Thyroid gland (tissue), 4 donors: ENCODE data around the gene SLC29A4. TPM values are rescaled to one million over a fixed set of nuclear protein-coding genes. Genes with fewer than 3 reads are reported as not detected.
"Not testable (repeated sequence)": the region's sequence is repeated elsewhere in the genome, so short reads cannot be mapped to it uniquely, and the experiment has no call there.

Experiments
- DNase-seq, 2 donors: peaks; one replicate each; pipeline ENCODE4 v3.0.0-alpha.2; 2019
- H3K27ac ChIP-seq, 3 donors: fragments of 200-600 bp; sonication (generic); 1 replicate in 2 of 3; 2 replicates in 1 of 3; pipeline ENCODE4 v1.5.1; 2016 to 2019; ENCODE audit warnings: mild to moderate bottlenecking in 1 of 3, moderate library complexity in 1 of 3
- H3K27me3 ChIP-seq: fragments of 200-600 bp; sonication (generic); one replicate; pipeline ENCODE4 v1.5.1; 2019
- H3K36me3 ChIP-seq, 2 donors: fragments of 200-600 bp; sonication (generic); one replicate each; pipeline ENCODE4 v1.5.1; 2016 to 2019
- H3K4me1 ChIP-seq, 2 donors: fragments of 200-600 bp; sonication (generic); one replicate each; pipeline ENCODE4 v1.5.1; 2017 to 2019
- H3K4me3 ChIP-seq, 3 donors: fragments of 200-600 bp; sonication (generic); replicated peaks in 1 of 3; 1 replicate in 2 of 3; 2 replicates in 1 of 3; pipeline ENCODE4 v1.5.1; 2016; ENCODE audit warnings: mild to moderate bottlenecking in 1 of 3
- H3K9me3 ChIP-seq: fragments of 200-600 bp; sonication (generic); one replicate; pipeline ENCODE4 v1.5.1; 2017
- POLR2A ChIP-seq, 2 donors: fragments of 450-650 bp; IDR thresholded peaks; one replicate each; pipeline ENCODE4 v1.6.1; 2017; ENCODE audit warnings: antibody characterized with exemption in 2 of 2, mild to moderate bottlenecking in 2 of 2, moderate library complexity in 1 of 2
- WGBS, 2 donors: methylation state at CpG; one replicate each; pipeline ENCODE4 v1.1.5; 2017; 5-methylcytosine and 5-hydroxymethylcytosine counted together
- intact Hi-C: fragments of 100-400 bp; cut with DNase I; formaldehyde crosslinking; loops from one replicate; pipeline ENCODE4 v1.15.1; 2023
- total RNA-seq, 4 donors: library from RNA; depleted of rRNA; stranded (reverse); fragments of >200 nt; gene quantifications; one replicate each; pipeline ENCODE4 v1.2.3, GENCODE V29; 2016
- TF ChIP-seq, protein P1 (sequence below), 6 experiments: fragments of 200-600 bp in 3 of 6; fragments of 450-650 bp in 3 of 6; sonication (generic) in 3 of 6; IDR thresholded peaks; one replicate each; pipeline ENCODE4 v1.5.1; 2016 to 2019; ENCODE audit warnings: antibody characterized with exemption in 6 of 6, mild to moderate bottlenecking in 2 of 6, inconsistent platforms in 1 of 6, moderate library complexity in 1 of 6

The SLC29A4 gene
- total RNA-seq, 4 donors from 2014 or later: 8.5 to 23.2 (median 14.4) TPM

- no peak for DNase-seq
- intact Hi-C loops: no loop called here
- H3K27me3 ChIP-seq: no peaks in the 10 kb centered on the region
- no peak overlapping the region for H3K4me3 ChIP-seq
- H3K4me1 ChIP-seq: no peaks in the 10 kb centered on the region
- peaks cover 43 to 65% of the 10 kb centered on the region in 2 donors for H3K36me3 ChIP-seq
- H3K27ac ChIP-seq: no peak overlapping the region
- TF ChIP-seq, protein P1, sequence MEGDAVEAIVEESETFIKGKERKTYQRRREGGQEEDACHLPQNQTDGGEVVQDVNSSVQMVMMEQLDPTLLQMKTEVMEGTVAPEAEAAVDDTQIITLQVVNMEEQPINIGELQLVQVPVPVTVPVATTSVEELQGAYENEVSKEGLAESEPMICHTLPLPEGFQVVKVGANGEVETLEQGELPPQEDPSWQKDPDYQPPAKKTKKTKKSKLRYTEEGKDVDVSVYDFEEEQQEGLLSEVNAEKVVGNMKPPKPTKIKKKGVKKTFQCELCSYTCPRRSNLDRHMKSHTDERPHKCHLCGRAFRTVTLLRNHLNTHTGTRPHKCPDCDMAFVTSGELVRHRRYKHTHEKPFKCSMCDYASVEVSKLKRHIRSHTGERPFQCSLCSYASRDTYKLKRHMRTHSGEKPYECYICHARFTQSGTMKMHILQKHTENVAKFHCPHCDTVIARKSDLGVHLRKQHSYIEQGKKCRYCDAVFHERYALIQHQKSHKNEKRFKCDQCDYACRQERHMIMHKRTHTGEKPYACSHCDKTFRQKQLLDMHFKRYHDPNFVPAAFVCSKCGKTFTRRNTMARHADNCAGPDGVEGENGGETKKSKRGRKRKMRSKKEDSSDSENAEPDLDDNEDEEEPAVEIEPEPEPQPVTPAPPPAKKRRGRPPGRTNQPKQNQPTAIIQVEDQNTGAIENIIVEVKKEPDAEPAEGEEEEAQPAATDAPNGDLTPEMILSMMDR (IDR thresholded peaks at IDR 0.05): no peak
- TF ChIP-seq POLR2A (IDR thresholded peaks at IDR 0.05): no peak
- WGBS, 2 donors: 85 to 88% methylated on average over 15 to 28 of the region's 29 CpGs
- no peaks in the 10 kb centered on the region for H3K9me3 ChIP-seq
These were observed 40.1 kb downstream of the SLC29A4 start for GRCh38 chr7:5322621-5323410.

- H3K4me1 ChIP-seq, DNase-seq, H3K27ac ChIP-seq, H3K4me3 ChIP-seq, H3K27me3 ChIP-seq, intact Hi-C loops, H3K9me3 ChIP-seq: not testable (repeated sequence)
- peaks cover 34 to 58% of the 10 kb centered on the region in 2 donors for H3K36me3 ChIP-seq
- 97% methylated on average over 29 to 30 of the region's 31 CpGs for WGBS, 2 donors
These were observed 41.3 kb downstream of the SLC29A4 start for GRCh38 chr7:5323800-5324781.

- Histone ChIP-seq H3K4me3 (no peak overlapping the region), H3K4me1 (no peaks in the 10 kb centered on the region), H3K36me3 (peaks cover 27 to 52% of the 10 kb centered on the region in 2 donors), H3K9me3 (no peaks in the 10 kb centered on the region), H3K27me3 (no peaks in the 10 kb centered on the region), H3K27ac (no peak overlapping the region)
- WGBS, 2 donors: 93 to 96% methylated on average over 10 of the region's 10 CpGs
- TF ChIP-seq, protein P1 (IDR thresholded peaks at IDR 0.05): no peak
- intact Hi-C loops: no loop called here
- no peak for DNase-seq
These were observed 42.2 kb downstream of the SLC29A4 start for GRCh38 chr7:5324961-5325360.

GRCh38 chr7:5330288-5330687, 47.5 kb downstream of the SLC29A4 start:
- intact Hi-C loops: no loop called here
- Histone ChIP-seq H3K4me3 (no peak overlapping the region), H3K27ac (no peak overlapping the region), H3K9me3 (no peaks in the 10 kb centered on the region), H3K36me3 (peaks cover 17 to 46% of the 10 kb centered on the region in 2 donors), H3K27me3 (no peaks in the 10 kb centered on the region), H3K4me1 (no peaks in the 10 kb centered on the region)
- TF ChIP-seq, protein P1 (IDR thresholded peaks at IDR 0.05): no peak
- no peak for TF ChIP-seq POLR2A (IDR thresholded peaks at IDR 0.05)
- DNase-seq: no peak
- 95 to 100% methylated on average over 3 of the region's 3 CpGs for WGBS, 2 donors

- Histone ChIP-seq H3K27ac (no peak overlapping the region), H3K9me3 (no peaks in the 10 kb centered on the region), H3K27me3 (no peaks in the 10 kb centered on the region), H3K36me3 (peaks cover 28 to 46% of the 10 kb centered on the region in 2 donors), H3K4me3 (no peak overlapping the region), H3K4me1 (peaks cover 0 to 3% of the 10 kb centered on the region in 2 donors)
- TF ChIP-seq, protein P1 (IDR thresholded peaks at IDR 0.05): no peak
- no peak for TF ChIP-seq POLR2A (IDR thresholded peaks at IDR 0.05)
- intact Hi-C loops: no loop called here
- no peak for DNase-seq
- WGBS, 2 donors: 94 to 100% methylated on average over 4 to 39 of the region's 43 CpGs
These were observed 49.8 kb downstream of the SLC29A4 start for GRCh38 chr7:5332579-5332978.
